ENCODE results near the gene PTHLH. TPM values are rescaled to one million over a fixed set of nuclear protein-coding genes. Genes with fewer than 3 reads are reported as not detected.

PTHLH gene
- total and polyA plus RNA-seq, 2 donors (not counting 3 experiments of a cell fraction or from before 2014, with no cell fraction given) = 0.60 to 0.65 TPM

- Histone ChIP-seq H3K27ac (ENCODE audit: insufficient read depth, low read depth, low read length) (no peak overlapping the region), H4K20me1 (replicated peaks; ENCODE audit: control insufficient read depth, extremely low read depth, insufficient read depth, low read length) (no peaks in the 10 kb centered on the region), H2AFZ (ENCODE audit: low read depth, low read length) (peak overlapping the region; percentile 34), H3K9ac (replicated peaks; ENCODE audit: extremely low read depth, insufficient read depth, low read length) (no peak overlapping the region), H3K4me2 (ENCODE audit: insufficient read depth, low read length) (no peak overlapping the region), H3K4me1 (ENCODE audit: control insufficient read depth, extremely low read depth, insufficient read depth, low read length) (no peaks in the 10 kb centered on the region), H3K79me2 (ENCODE audit: control insufficient read depth, insufficient read depth, low read length) (no peaks in the 10 kb centered on the region), H3K9me3 (replicated peaks; ENCODE audit: control insufficient read depth, insufficient read depth, low read length) (no peaks in the 10 kb centered on the region), H3K27me3 (ENCODE audit: control insufficient read depth in 2 of 2, insufficient read depth in 2 of 2, low read length in 2 of 2) (no peaks in the 10 kb centered on the region), H3K4me3 (replicated peaks in 1 of 3; ENCODE audit: insufficient read depth in 1 of 3, low read depth in 1 of 3, low read length in 3 of 3) (no peak overlapping the region), H3K9me1 (replicated peaks; ENCODE audit: control insufficient read depth, extremely low read depth, insufficient read depth, low read length) (no peaks in the 10 kb centered on the region), H3K36me3 (ENCODE audit: control insufficient read depth in 2 of 2, extremely low read depth in 1 of 2, insufficient read depth in 2 of 2, low read length in 2 of 2) (no peaks in the 10 kb centered on the region)
- POLR2A ChIA-PET = no interaction called here
- TF ChIP-seq POLR2AphosphoS5 (IDR thresholded peaks at IDR 0.05; ENCODE audit: insufficient read depth, low read depth, low read length) = no peak
- TF ChIP-seq POLR2A (IDR thresholded peaks at IDR 0.05; ENCODE audit: low read depth, low read length) = no peak
- TF ChIP-seq, protein P1, sequence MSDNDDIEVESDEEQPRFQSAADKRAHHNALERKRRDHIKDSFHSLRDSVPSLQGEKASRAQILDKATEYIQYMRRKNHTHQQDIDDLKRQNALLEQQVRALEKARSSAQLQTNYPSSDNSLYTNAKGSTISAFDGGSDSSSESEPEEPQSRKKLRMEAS (IDR thresholded peaks at IDR 0.05; ENCODE audit: insufficient read depth, insufficient read length) = no peak
- no peak for TF ChIP-seq FOS (IDR thresholded peaks at IDR 0.05; ENCODE audit: borderline replicate concordance, insufficient read depth, low read length)
- TF ChIP-seq EZH2 (IDR thresholded peaks at IDR 0.05; ENCODE audit: borderline replicate concordance, low read depth, low read length, severe bottlenecking) = no peak
- TF ChIP-seq GATA2 (IDR thresholded peaks at IDR 0.05; ENCODE audit: insufficient read depth, insufficient read length, low read depth, low read length) = no peak
- TF ChIP-seq MYC (IDR thresholded peaks at IDR 0.05; ENCODE audit: low read depth, low read length) = no peak
- TF ChIP-seq JUN (IDR thresholded peaks at IDR 0.05; ENCODE audit: borderline replicate concordance, insufficient read depth, insufficient read length, low read depth) = no peak
- intact Hi-C loops (cut with micrococcal nuclease) (no loop called here), dilution Hi-C loops (cut with MboI; ENCODE audit: extremely low pct_ligation_motif_present, low sequenced_read_pairs) (no loop called here)
- no peak for FAIRE-seq
- DNase-seq (ENCODE audit: low read depth, low spot score) = no peak
- no TSS peak for BruUV-seq (replicated peaks)
- CTCF ChIA-PET = interaction anchor here (1.3 to 4.5 kb wide), 2 partner anchors 11 to 90 kb away, joined by 4 to 18 read pairs; no protein-coding TSS in a partner anchor
Observed at GRCh38 chr12:27952510-27952909, 20.0 kb downstream of the PTHLH start.

DNA sequence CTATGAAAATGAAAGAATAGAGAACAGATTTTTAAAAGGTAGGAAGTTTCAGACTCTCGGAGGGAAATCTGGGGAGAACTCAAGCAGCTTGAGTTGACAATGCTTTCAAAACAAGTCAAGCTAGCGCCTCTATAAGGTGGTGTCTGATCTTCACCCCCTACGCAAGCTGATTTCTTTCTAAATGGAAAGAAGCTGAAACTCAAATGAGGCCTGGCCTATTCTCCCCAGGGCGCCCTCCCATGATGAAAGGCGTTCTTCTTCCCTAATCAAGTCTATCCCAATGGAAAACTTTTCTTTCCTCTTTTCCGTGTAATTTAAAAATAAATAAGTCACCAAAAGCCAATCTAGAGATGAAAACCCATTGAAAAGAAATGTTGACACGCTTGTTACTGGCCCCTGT is 20.6 kb downstream of the PTHLH start:
- H3K27ac ChIP-seq (ENCODE audit: insufficient read depth, low read depth, low read length) = no peak overlapping the region
- intact Hi-C loops (cut with micrococcal nuclease) = no loop called here
- no peaks in the 10 kb centered on the region for H4K20me1 ChIP-seq (replicated peaks; ENCODE audit: control insufficient read depth, extremely low read depth, insufficient read depth, low read length)
- dilution Hi-C loops (cut with MboI; ENCODE audit: extremely low pct_ligation_motif_present, low sequenced_read_pairs) = no loop called here
- ChIA-PET POLR2A (no interaction called here), CTCF (interaction anchor here (0.6 to 4.5 kb wide), 3 partner anchors 11 to 230 kb away, joined by 3 to 18 read pairs (median 4); no protein-coding TSS in a partner anchor)
- H3K4me2 ChIP-seq (ENCODE audit: insufficient read depth, low read length) = no peak overlapping the region
- no peaks in the 10 kb centered on the region for H3K36me3 ChIP-seq (ENCODE audit: control insufficient read depth in 2 of 2, extremely low read depth in 1 of 2, insufficient read depth in 2 of 2, low read length in 2 of 2)
- no peaks in the 10 kb centered on the region for H3K79me2 ChIP-seq (ENCODE audit: control insufficient read depth, insufficient read depth, low read length)
- H3K9me3 ChIP-seq (replicated peaks; ENCODE audit: control insufficient read depth, insufficient read depth, low read length) = no peaks in the 10 kb centered on the region
- H3K9me1 ChIP-seq (replicated peaks; ENCODE audit: control insufficient read depth, extremely low read depth, insufficient read depth, low read length) = no peaks in the 10 kb centered on the region
- H3K4me3 ChIP-seq (replicated peaks in 1 of 3; ENCODE audit: insufficient read depth in 1 of 3, low read depth in 1 of 3, low read length in 3 of 3) = no peak overlapping the region
- no peaks in the 10 kb centered on the region for H3K27me3 ChIP-seq (ENCODE audit: control insufficient read depth in 2 of 2, insufficient read depth in 2 of 2, low read length in 2 of 2)
- BruUV-seq (replicated peaks) = no TSS peak
- H2AFZ ChIP-seq (ENCODE audit: low read depth, low read length) = no peak overlapping the region
- no peak for DNase-seq (ENCODE audit: low read depth, low spot score)
- FAIRE-seq = no peak
- no peak overlapping the region for H3K9ac ChIP-seq (replicated peaks; ENCODE audit: extremely low read depth, insufficient read depth, low read length)
- H3K4me1 ChIP-seq (ENCODE audit: control insufficient read depth, extremely low read depth, insufficient read depth, low read length) = no peaks in the 10 kb centered on the region
- TF ChIP-seq GATA2 (IDR thresholded peaks at IDR 0.05; ENCODE audit: insufficient read depth, insufficient read length, low read depth, low read length) (no peak), MYC (IDR thresholded peaks at IDR 0.05; ENCODE audit: low read depth, low read length) (no peak), EZH2 (IDR thresholded peaks at IDR 0.05; ENCODE audit: borderline replicate concordance, low read depth, low read length, severe bottlenecking) (no peak), JUN (IDR thresholded peaks at IDR 0.05; ENCODE audit: borderline replicate concordance, insufficient read depth, insufficient read length, low read depth) (no peak), CTCF (IDR thresholded peaks at IDR 0.05; ENCODE audit: extremely low read depth in 1 of 2, insufficient read depth in 1 of 2, low read depth in 1 of 2, low read length in 2 of 2) (no peak), POLR2AphosphoS5 (IDR thresholded peaks at IDR 0.05; ENCODE audit: insufficient read depth, low read depth, low read length) (no peak), FOS (IDR thresholded peaks at IDR 0.05; ENCODE audit: borderline replicate concordance, insufficient read depth, low read length) (no peak), POLR2A (IDR thresholded peaks at IDR 0.05; ENCODE audit: low read depth, low read length) (no peak)
- TF ChIP-seq, protein P1 (IDR thresholded peaks at IDR 0.05; ENCODE audit: insufficient read depth, insufficient read length) = no peak
